Stimulated activated effector memory CD8-positive, alpha-beta T cell treated with anti-CD3 and anti-CD28 coated beads, Interleukin-12 subunit alpha, Interleukin-12 subunit beta, amount 100 ng/mL, for 72 hours (primary cell): ENCODE data around the gene CBL.

Source experiments
- ATAC-seq: fragments of 150-1000 bp; cut with Tn5 transposase; 2 replicates; pipeline ENCODE4 v1.10.0; 2021
- DNase-seq, 2 donors: peaks; one replicate each; pipeline ENCODE4 v3.0.0; 2021 to 2022; ENCODE audit warnings: low spot score in 2 of 2
- H3K27ac Mint-ChIP-seq: one replicate; pipeline ENCODE4 v1.8.0; 2022; ENCODE audit warnings: mild to moderate bottlenecking, mixed read lengths
- H3K36me3 Mint-ChIP-seq: one replicate; pipeline ENCODE4 v1.8.0; 2022; ENCODE audit warnings: mild to moderate bottlenecking, mixed read lengths
- H3K4me1 Mint-ChIP-seq: one replicate; pipeline ENCODE4 v1.8.0; 2022; ENCODE audit warnings: mixed read lengths
- H3K4me3 Mint-ChIP-seq: one replicate; pipeline ENCODE4 v1.8.0; 2022; ENCODE audit warnings: mild to moderate bottlenecking, mixed read lengths
- H3K9me3 Mint-ChIP-seq: one replicate; pipeline ENCODE4 v1.8.0; 2022; ENCODE audit warnings: mixed read lengths

The CBL gene

GRCh38 chr11:119342023-119342300 lies 135.8 kb downstream of the CBL start:
- H3K4me1 Mint-ChIP-seq: peaks cover 21% of the 10 kb centered on the region
- no peak overlapping the region for H3K27ac Mint-ChIP-seq
- no peak for DNase-seq
- peaks cover 15% of the 10 kb centered on the region for H3K36me3 Mint-ChIP-seq
- no peak for ATAC-seq
- H3K4me3 Mint-ChIP-seq: no peak overlapping the region
- H3K9me3 Mint-ChIP-seq: no peaks in the 10 kb centered on the region

DNA sequence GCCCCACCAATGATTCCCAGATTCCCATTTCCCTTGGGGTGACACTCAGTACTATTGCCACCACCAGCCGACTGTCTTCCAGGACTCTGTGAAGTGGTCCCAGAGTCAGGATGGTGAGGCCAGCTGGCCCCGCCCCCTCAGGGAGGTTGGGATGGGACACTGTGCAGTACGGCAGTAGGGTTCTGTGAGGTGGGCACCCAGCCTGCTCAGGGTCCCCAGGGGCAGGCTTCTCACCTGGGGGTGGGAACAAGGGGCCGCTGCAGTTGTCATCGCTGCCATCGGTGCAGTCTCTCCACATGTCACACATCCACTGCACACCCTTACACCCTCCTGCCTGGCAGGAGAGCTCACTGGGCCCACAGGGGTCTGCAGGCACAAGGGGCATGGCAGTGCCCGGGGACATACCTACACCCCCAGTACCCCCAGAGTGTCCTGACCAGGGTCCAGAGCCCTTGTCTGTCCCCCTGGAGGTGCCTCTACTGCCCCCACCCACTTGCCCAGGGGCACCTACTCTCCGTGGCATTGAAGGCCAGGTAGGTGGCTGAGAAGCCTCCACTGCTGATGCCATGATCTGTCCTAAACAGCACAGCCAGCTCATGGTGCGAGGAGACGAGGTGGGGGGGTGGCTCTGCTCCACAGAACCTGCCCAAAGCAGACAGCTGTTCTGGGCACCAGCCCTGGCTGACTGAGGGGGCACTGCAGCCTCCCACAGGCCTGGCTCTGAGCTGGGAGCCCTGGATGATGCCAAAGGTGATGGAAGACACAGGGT lies 136.4 kb downstream of the CBL start:
- no peak overlapping the region for H3K27ac Mint-ChIP-seq
- peaks cover 17% of the 10 kb centered on the region for H3K4me1 Mint-ChIP-seq
- DNase-seq (no peak), ATAC-seq (no peak)
- H3K9me3 Mint-ChIP-seq: no peaks in the 10 kb centered on the region
- H3K4me3 Mint-ChIP-seq: no peak overlapping the region
- peaks cover 15% of the 10 kb centered on the region for H3K36me3 Mint-ChIP-seq

- DNase-seq: no peak
- no peaks in the 10 kb centered on the region for H3K9me3 Mint-ChIP-seq
- H3K4me3 Mint-ChIP-seq: no peak overlapping the region
- H3K27ac Mint-ChIP-seq: no peak overlapping the region
- no peak for ATAC-seq
- peaks cover 14% of the 10 kb centered on the region for H3K4me1 Mint-ChIP-seq
- peaks cover 9% of the 10 kb centered on the region for H3K36me3 Mint-ChIP-seq
Observed at GRCh38 chr11:119343726-119344125, 137.6 kb downstream of the CBL start.

- Mint-ChIP-seq H3K4me3 (no peak overlapping the region), H3K27ac (no peak overlapping the region), H3K4me1 (peaks cover 9% of the 10 kb centered on the region), H3K36me3 (peaks cover 9% of the 10 kb centered on the region), H3K9me3 (no peaks in the 10 kb centered on the region)
- DNase-seq (no peak), ATAC-seq (no peak)
Observed at GRCh38 chr11:119344291-119345010, 138.3 kb downstream of the CBL start.

DNA sequence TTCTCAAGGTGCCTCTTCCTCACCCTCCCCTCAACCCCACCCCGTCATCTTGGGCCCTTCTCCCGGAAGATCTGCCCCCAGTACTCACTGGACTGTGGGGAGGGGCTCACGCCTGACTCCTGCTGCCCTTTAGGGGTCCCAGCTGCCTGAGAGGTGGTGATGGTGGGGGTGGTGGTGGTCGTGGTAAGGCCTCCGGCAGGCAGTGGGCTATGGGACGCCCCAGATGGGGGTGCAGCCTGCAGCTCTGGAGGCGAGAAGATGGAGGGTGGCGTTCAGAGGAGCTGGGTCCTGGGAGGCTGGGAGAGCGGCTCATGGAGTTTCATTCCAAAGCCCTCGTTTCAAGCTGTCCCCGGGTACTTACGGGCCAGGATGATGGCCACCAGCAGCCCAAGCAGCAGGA lies 139.5 kb downstream of the CBL start:
- H3K9me3 Mint-ChIP-seq: no peaks in the 10 kb centered on the region
- no peak overlapping the region for H3K4me3 Mint-ChIP-seq
- ATAC-seq: no peak
- peaks cover 9% of the 10 kb centered on the region for H3K36me3 Mint-ChIP-seq
- no peak overlapping the region for H3K27ac Mint-ChIP-seq
- peaks cover 12% of the 10 kb centered on the region for H3K4me1 Mint-ChIP-seq
- DNase-seq: no peak

GRCh38 chr11:119346605-119347004 lies 140.5 kb downstream of the CBL start, which contains the start of gene MFRP:
TSS of gene MFRP (minus strand) at chr11:119346705. CDS start at chr11:119346513, 192 bp downstream.
- Mint-ChIP-seq H3K9me3 (no peaks in the 10 kb centered on the region), H3K27ac (peak within 1 kb of the TSS; percentile 63), H3K36me3 (peaks cover 9% of the 10 kb centered on the region), H3K4me1 (peaks cover 5% of the 10 kb centered on the region), H3K4me3 (no peak within 1 kb of the TSS)
- DNase-seq (no peak), ATAC-seq (no peak)

DNA sequence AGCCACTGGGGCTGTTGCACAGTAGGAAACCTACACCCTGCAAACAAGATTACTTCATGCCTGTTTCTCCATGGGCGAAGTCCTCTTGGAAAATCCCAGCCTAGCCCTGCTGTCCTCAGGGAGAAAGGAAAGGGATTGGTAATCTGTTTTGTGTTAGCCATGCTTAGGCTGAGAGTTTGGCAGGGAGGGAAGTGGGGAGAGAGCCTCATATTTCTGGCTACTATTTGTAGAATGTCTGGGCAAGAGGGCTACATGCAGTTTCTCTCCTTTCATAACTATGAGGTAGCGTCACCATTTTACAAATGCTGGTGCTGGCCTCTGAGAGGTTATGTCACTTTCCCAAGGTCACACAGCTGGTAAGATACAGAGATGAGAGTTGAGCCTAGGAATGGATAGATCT lies 141.1 kb downstream of the CBL start:
- Mint-ChIP-seq H3K4me3 (no peak overlapping the region), H3K9me3 (no peaks in the 10 kb centered on the region), H3K36me3 (peaks cover 9% of the 10 kb centered on the region), H3K27ac (peak overlapping the region; percentile 63), H3K4me1 (peaks cover 5% of the 10 kb centered on the region)
- no peak for ATAC-seq
- DNase-seq: no peak

- Mint-ChIP-seq H3K4me3 (no peak overlapping the region), H3K36me3 (peaks cover 9% of the 10 kb centered on the region), H3K27ac (peak overlapping the region; percentile 63), H3K9me3 (no peaks in the 10 kb centered on the region), H3K4me1 (peaks cover 5% of the 10 kb centered on the region)
- DNase-seq (no peak), ATAC-seq (no peak)
Observed at GRCh38 chr11:119347940-119348605, 141.9 kb downstream of the CBL start.

DNA sequence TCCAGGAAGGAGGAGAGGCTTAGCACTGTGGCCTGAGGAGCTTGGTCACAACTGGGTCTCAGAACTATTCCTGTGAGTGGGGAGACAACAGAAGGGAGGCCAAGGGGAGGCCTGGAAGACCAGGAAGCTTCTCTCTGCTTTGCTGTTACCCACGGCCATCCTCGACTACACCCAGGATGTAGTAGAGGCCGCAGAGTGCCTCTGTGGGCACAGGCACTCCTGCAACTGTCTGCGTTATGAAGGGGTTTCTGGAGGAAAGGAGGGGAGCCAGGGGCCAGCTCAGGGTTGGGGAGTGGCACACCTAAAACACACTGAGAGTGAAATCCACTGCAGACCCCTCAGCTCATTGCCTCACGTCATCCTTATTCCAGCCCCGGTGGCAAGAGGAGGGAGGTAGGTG lies 144.2 kb downstream of the CBL start:
- Mint-ChIP-seq H3K4me3 (no peak overlapping the region), H3K27ac (peak overlapping the region; percentile 74), H3K9me3 (no peaks in the 10 kb centered on the region), H3K4me1 (peaks cover 5% of the 10 kb centered on the region), H3K36me3 (peaks cover 7% of the 10 kb centered on the region)
- ATAC-seq: peak; percentile 29
- no peak for DNase-seq

- no peaks in the 10 kb centered on the region for H3K9me3 Mint-ChIP-seq
- ATAC-seq (no peak), DNase-seq (no peak)
- H3K27ac Mint-ChIP-seq: peak overlapping the region; percentile 32
- H3K36me3 Mint-ChIP-seq: no peaks in the 10 kb centered on the region
- H3K4me3 Mint-ChIP-seq: no peak overlapping the region
- peaks cover 9% of the 10 kb centered on the region for H3K4me1 Mint-ChIP-seq
Observed at GRCh38 chr11:119351232-119351631, 145.1 kb downstream of the CBL start.

DNA sequence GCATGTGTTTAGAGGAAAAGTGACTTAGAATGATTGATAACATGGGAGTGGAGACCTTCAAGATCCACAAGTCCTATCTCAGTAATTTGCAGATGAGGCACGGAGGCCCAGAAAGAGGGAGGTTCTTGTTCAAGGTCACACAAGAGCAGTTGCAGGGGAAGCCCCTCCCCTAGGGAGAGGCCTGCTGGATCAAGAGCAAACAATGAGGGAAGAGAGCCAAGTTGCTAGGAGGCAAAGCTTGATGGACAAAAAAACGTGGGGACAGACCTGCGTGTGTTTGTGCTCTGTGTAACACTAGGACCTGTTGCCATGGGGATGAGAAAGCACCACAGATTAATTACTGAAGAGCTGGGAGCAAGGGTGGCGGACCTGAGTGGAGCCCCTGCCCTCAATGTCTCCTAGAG lies 146.7 kb downstream of the CBL start:
- H3K36me3 Mint-ChIP-seq: no peaks in the 10 kb centered on the region
- peaks cover 22% of the 10 kb centered on the region for H3K4me1 Mint-ChIP-seq
- H3K9me3 Mint-ChIP-seq: no peaks in the 10 kb centered on the region
- H3K27ac Mint-ChIP-seq: no peak overlapping the region
- DNase-seq (no peak), ATAC-seq (no peak)
- H3K4me3 Mint-ChIP-seq: no peak overlapping the region

DNA sequence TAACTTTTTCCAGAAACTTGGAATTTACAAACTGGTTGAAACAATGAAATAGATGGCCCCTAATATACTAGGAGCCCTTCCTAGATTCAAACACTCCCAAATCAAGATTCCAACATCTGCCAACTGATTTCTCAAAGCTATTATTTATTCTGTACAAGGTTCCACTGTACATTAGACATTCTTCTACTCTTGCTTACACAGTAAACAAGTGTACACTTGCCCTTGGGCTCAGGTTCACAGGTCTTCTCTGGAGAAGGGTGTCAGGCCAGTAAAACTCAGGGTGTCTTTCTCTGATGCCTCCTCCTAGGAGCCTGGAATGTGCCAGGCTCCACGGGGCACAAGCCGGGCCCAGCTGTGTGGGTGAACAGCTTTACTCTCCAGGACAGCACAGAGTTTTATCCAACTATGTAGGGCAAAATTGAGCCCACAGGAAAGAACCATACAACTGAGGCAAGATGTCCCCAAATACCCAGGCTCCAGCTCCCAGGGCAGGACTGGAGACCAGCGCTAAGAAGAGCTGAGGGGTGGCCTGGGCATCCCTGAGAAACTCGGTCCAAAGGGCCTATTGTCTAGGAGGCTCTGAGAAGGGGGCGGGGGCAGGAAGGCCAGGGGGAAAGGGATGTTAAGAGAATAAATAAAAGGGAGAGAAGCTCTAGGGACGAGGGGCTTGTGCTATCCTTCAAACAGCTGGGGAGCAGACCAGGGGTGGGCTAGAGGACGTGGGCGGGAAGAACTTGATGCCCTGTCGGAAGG lies 149.1 kb downstream of the CBL start:
- ATAC-seq (no peak), DNase-seq (no peak)
- Mint-ChIP-seq H3K4me1 (peaks cover 25% of the 10 kb centered on the region), H3K4me3 (peak overlapping the region; percentile 89), H3K36me3 (no peaks in the 10 kb centered on the region), H3K27ac (no peak overlapping the region), H3K9me3 (no peaks in the 10 kb centered on the region)

GRCh38 chr11:119356349-119357031 lies 150.4 kb downstream of the CBL start:
- peak overlapping the region; percentile 69 for H3K27ac Mint-ChIP-seq
- H3K4me3 Mint-ChIP-seq: peak overlapping the region; percentile 89
- peak; percentile 79 to 87 for DNase-seq
- ATAC-seq: peak; percentile 82
- H3K9me3 Mint-ChIP-seq: no peaks in the 10 kb centered on the region
- H3K4me1 Mint-ChIP-seq: peaks cover 30% of the 10 kb centered on the region
- no peaks in the 10 kb centered on the region for H3K36me3 Mint-ChIP-seq

DNA sequence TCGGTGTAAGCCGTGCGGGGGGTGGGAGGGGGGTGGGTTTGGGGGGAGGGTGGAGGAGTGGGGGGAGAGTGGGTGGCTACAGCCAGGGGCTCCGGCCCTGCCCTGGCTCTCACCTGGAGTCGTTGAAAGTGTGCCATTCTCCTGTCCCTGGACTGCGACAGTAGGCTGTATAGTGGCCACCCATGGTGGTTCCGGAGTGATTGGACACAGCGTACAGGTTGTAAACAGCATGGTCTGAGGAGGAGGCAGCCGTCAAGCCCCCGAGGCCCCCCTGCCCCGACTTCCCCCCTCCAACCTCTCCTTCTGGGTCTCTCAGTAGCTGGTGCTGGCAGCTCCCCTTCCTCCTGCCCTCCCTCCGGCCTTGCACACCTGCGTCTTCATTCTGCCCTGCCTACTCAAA lies 150.9 kb downstream of the CBL start:
- H3K4me1 Mint-ChIP-seq: peaks cover 35% of the 10 kb centered on the region
- H3K9me3 Mint-ChIP-seq: no peaks in the 10 kb centered on the region
- peak overlapping the region; percentile 89 for H3K4me3 Mint-ChIP-seq
- no peak for DNase-seq
- no peak for ATAC-seq
- H3K27ac Mint-ChIP-seq: no peak overlapping the region
- no peaks in the 10 kb centered on the region for H3K36me3 Mint-ChIP-seq
